ENCODE measurements around the gene HTT.

The HTT gene

GRCh38 chr4:3291969-3292570, 217.6 kb downstream of the HTT start:
- H4K20me1 ChIP-seq (ENCODE audit: insufficient read depth, low read length, poor library complexity, severe bottlenecking): peaks cover 30% of the 10 kb centered on the region
- peaks cover 38% of the 10 kb centered on the region for H3K79me2 ChIP-seq (ENCODE audit: insufficient read depth, low read length)
- H3K9ac ChIP-seq (ENCODE audit: low read depth, low read length, poor library complexity, severe bottlenecking): peak overlapping the region; percentile 77
- no peak for TF ChIP-seq CTCF (conservative IDR thresholded peaks at IDR 0.05; ENCODE audit: low read length)
- no peak for TF ChIP-seq EZH2phosphoT487 (IDR thresholded peaks at IDR 0.05; ENCODE audit: borderline replicate concordance)
- peak overlapping the region; percentile 80 for H3K4me3 ChIP-seq (ENCODE audit: low read length, poor library complexity, severe bottlenecking)
- no peaks in the 10 kb centered on the region for H3K36me3 ChIP-seq (ENCODE audit: insufficient read depth, low read length)
- no peaks in the 10 kb centered on the region for H3K9me3 ChIP-seq (ENCODE audit: insufficient read depth, low read depth, low read length)
- peak overlapping the region; percentile 85 for H3K4me2 ChIP-seq (ENCODE audit: low read depth, low read length, poor library complexity, severe bottlenecking)
- H3K27me3 ChIP-seq (ENCODE audit: insufficient read depth, low read length, poor library complexity, severe bottlenecking): no peaks in the 10 kb centered on the region
- H2AFZ ChIP-seq (ENCODE audit: low read length): peak overlapping the region; percentile 93
- H3F3A ChIP-seq (ENCODE audit: low read depth): no peaks in the 10 kb centered on the region
- H3K9me2 ChIP-seq (replicated peaks; ENCODE audit: low read depth, low read length): no peaks in the 10 kb centered on the region
- peaks cover 35% of the 10 kb centered on the region for H3K4me1 ChIP-seq (ENCODE audit: insufficient read depth, low read length, poor library complexity, severe bottlenecking)

- Histone ChIP-seq H3K4me1 (ENCODE audit: insufficient read depth, low read length, poor library complexity, severe bottlenecking) (peaks cover 42% of the 10 kb centered on the region), H3K36me3 (ENCODE audit: insufficient read depth, low read length) (no peaks in the 10 kb centered on the region), H4K20me1 (ENCODE audit: insufficient read depth, low read length, poor library complexity, severe bottlenecking) (peaks cover 31% of the 10 kb centered on the region), H3K79me2 (ENCODE audit: insufficient read depth, low read length) (peaks cover 46% of the 10 kb centered on the region), H3K4me2 (ENCODE audit: low read depth, low read length, poor library complexity, severe bottlenecking) (peak within 1 kb of the TSS; percentile 99), H2AFZ (ENCODE audit: low read length) (peak within 1 kb of the TSS; percentile 93), H3K9me3 (ENCODE audit: insufficient read depth, low read depth, low read length) (no peaks in the 10 kb centered on the region), H3K4me3 (ENCODE audit: low read length, poor library complexity, severe bottlenecking) (peak within 1 kb of the TSS; percentile 84), H3K9me2 (replicated peaks; ENCODE audit: low read depth, low read length) (no peaks in the 10 kb centered on the region), H3F3A (ENCODE audit: low read depth) (no peaks in the 10 kb centered on the region), H3K27me3 (ENCODE audit: insufficient read depth, low read length, poor library complexity, severe bottlenecking) (no peaks in the 10 kb centered on the region), H3K9ac (ENCODE audit: low read depth, low read length, poor library complexity, severe bottlenecking) (peak within 1 kb of the TSS; percentile 93)
- TF ChIP-seq EZH2phosphoT487 (IDR thresholded peaks at IDR 0.05; ENCODE audit: borderline replicate concordance) (no peak), CTCF (conservative IDR thresholded peaks at IDR 0.05; ENCODE audit: low read length) (no peak)
These were observed 218.3 kb downstream of the HTT start, which contains the start of gene RGS12 for GRCh38 chr4:3292571-3293400. RGS12 (plus strand) TSS chr4:3293021; CDS start chr4:3316171, 23,150 bp downstream.

All from Loucy (cell line).